Tibial nerve (tissue), 4 donors: Measurements from ENCODE around the gene RHBDL1.

Experiments
- CTCF ChIP-seq, 5 experiments: fragments of 200-600 bp in 3 of 5; fragments of 450-650 bp in 2 of 5; sonication (generic) in 3 of 5; IDR thresholded peaks; one replicate each; pipeline ENCODE4 v1.5.1; 2016 to 2019; ENCODE audit warnings: antibody characterized with exemption in 5 of 5, mild to moderate bottlenecking in 3 of 5, moderate library complexity in 2 of 5
- EP300 ChIP-seq, 2 donors: sonication (generic); formaldehyde crosslinking; IDR thresholded peaks; one replicate each; pipeline ENCODE4 v1.6.1; 2017; ENCODE audit warnings: antibody characterized with exemption in 2 of 2, mild to moderate bottlenecking in 1 of 2

DNA sequence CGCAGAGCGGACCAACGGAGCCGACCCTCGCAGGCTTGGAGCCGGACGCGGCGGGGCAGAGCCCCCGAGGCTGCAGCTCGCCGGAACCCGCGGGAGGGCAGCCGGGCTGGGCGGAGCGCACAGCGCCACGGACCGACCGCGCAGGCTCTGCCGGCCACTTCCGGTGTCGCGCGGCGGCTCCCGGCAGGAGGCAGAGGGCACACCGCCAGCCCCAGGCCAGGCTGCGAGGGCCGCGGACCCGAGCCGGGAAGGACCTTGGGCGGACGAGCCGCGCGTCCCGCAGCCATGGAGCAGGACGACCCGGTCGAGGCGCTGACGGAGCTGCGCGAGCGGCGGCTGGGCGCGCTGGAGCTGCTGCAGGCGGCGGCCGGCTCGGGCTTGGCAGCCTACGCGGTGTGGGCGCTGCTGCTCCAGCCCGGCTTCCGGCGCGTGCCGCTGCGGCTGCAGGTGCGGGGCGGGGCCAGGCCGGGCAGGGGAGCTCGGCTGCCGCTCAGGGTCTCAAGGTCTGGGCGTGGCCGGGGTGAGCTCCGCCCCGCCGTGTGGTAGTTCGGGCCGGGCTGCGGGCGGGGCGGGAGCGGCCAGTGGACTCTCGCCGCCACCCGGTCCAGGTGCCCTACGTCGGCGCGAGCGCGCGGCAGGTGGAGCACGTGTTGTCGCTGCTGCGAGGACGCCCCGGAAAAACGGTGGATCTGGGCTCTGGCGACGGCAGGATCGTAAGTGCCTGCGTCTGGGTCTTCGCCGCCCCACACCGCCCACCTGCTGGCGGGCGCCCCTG, 45.7 kb downstream of the RHBDL1 start, which contains the start of gene ANTKMT:
- peak in 2 of 5 experiments; percentile 36 to 73 for TF ChIP-seq CTCF (IDR thresholded peaks at IDR 0.05)
- TF ChIP-seq EP300 (IDR thresholded peaks at IDR 0.05) = no peak
